Neural cell (in vitro differentiated cells): Measurements from ENCODE around the gene KLHDC8B. TPM values are rescaled to one million over a fixed set of nuclear protein-coding genes. Genes with fewer than 3 reads are reported as not detected.

ENCODE experiments used
- H2AFZ ChIP-seq: fragments of 200-600, 300-800 bp; sonication (generic), shearing (Covaris generic); 2 replicates; pipeline ENCODE4 v1.6.0; 2014; ENCODE audit warnings: low read depth, mild to moderate bottlenecking, antibody characterized with exemption, low read length, moderate library complexity
- H3F3A ChIP-seq: fragments of 200-600 bp; shearing (Covaris generic); 2 replicates; pipeline ENCODE4 v1.6.1; 2016; ENCODE audit warnings: mild to moderate bottlenecking, moderate library complexity, mixed read lengths, antibody characterized with exemption, low read length; ENCODE audit not compliant: insufficient read depth, poor library complexity, severe bottlenecking
- H3K27ac ChIP-seq: fragments of 200-600, 300-800 bp; sonication (generic), shearing (Covaris generic); 2 replicates; pipeline ENCODE4 v1.5.1; 2014; ENCODE audit warnings: mild to moderate bottlenecking, low read length, moderate library complexity
- H3K27me3 ChIP-seq: fragments of 300-800, 200-600 bp; sonication (generic), shearing (Covaris generic); 2 replicates; pipeline ENCODE4 v1.6.0; 2014; ENCODE audit warnings: mild to moderate bottlenecking, low read depth, low read length, moderate library complexity; ENCODE audit not compliant: insufficient read depth
- H3K36me3 ChIP-seq: fragments of 300-800, 200-600 bp; sonication (generic), shearing (Covaris generic); 2 replicates; pipeline ENCODE4 v1.5.1; 2014; ENCODE audit warnings: mild to moderate bottlenecking, antibody characterized with exemption, low read length, moderate library complexity; ENCODE audit not compliant: insufficient read depth
- H3K4me2 ChIP-seq: fragments of 300-800, 200-600 bp; sonication (generic), shearing (Covaris generic); 2 replicates; pipeline ENCODE4 v1.6.0; 2014; ENCODE audit warnings: mild to moderate bottlenecking, low read length
- H3K4me3 ChIP-seq: fragments of 300-800, 200-600 bp; sonication (generic), shearing (Covaris generic); 2 replicates; pipeline ENCODE4 v1.5.1; 2014; ENCODE audit warnings: mild to moderate bottlenecking, low read length, moderate library complexity
- H3K79me2 ChIP-seq: fragments of 200-600 bp; shearing (Covaris generic); replicated peaks from 2 replicates; pipeline ENCODE4 v1.6.0; 2014; ENCODE audit warnings: mild to moderate bottlenecking, low read length, moderate library complexity; ENCODE audit not compliant: insufficient read depth
- H3K9ac ChIP-seq: fragments of 300-800, 200-600 bp; sonication (generic), shearing (Covaris generic); 2 replicates; pipeline ENCODE4 v1.6.1; 2016; ENCODE audit warnings: mild to moderate bottlenecking, low read length, mixed read lengths
- H3K9me2 ChIP-seq: fragments of 200-600 bp; shearing (Covaris generic); 2 replicates; pipeline ENCODE4 v1.6.1; 2016; ENCODE audit warnings: mild to moderate bottlenecking, low read length, mixed read lengths; ENCODE audit not compliant: insufficient read depth
- H3K9me3 ChIP-seq: fragments of 200-600, 300-800 bp; sonication (generic), shearing (Covaris generic); 2 replicates; pipeline ENCODE4 v1.6.1; 2016; ENCODE audit warnings: mild to moderate bottlenecking, mixed run types, low read length, moderate library complexity, mixed read lengths
- H4K20me1 ChIP-seq: fragments of 200-600 bp; shearing (Covaris generic); 2 replicates; pipeline ENCODE4 v1.6.1; 2016; ENCODE audit warnings: mild to moderate bottlenecking, mixed run types; ENCODE audit not compliant: insufficient read depth
- CTCF ChIP-seq: fragments of 450-650 bp; IDR thresholded peaks from 2 replicates; pipeline ENCODE4 v1.5.1; 2014; ENCODE audit warnings: antibody characterized with exemption, mild to moderate bottlenecking, moderate library complexity; ENCODE audit not compliant: poor library complexity, severe bottlenecking
- EP300 ChIP-seq: fragments of 450-650 bp; conservative IDR thresholded peaks from 2 replicates; pipeline ENCODE4 v1.6.1; 2014; ENCODE audit warnings: antibody characterized with exemption, mild to moderate bottlenecking, moderate library complexity; ENCODE audit not compliant: poor library complexity, severe bottlenecking
- EZH2 ChIP-seq: fragments of 200-600, 300-800 bp; shearing (Covaris generic), sonication (generic); IDR thresholded peaks from 2 replicates; pipeline ENCODE4 v1.6.1; 2014; ENCODE audit warnings: antibody characterized with exemption, low read length, borderline replicate concordance, mild to moderate bottlenecking; ENCODE audit not compliant: insufficient read depth, poor library complexity, severe bottlenecking
- MXI1 ChIP-seq: fragments of 450-650 bp; conservative IDR thresholded peaks from 2 replicates; pipeline ENCODE4 v1.6.1; 2014; ENCODE audit warnings: antibody characterized with exemption, mild to moderate bottlenecking; ENCODE audit not compliant: poor library complexity, severe bottlenecking
- POLR2AphosphoS5 ChIP-seq: IDR thresholded peaks from 2 replicates; pipeline ENCODE4 v1.6.1; 2012
- RAD21 ChIP-seq: fragments of 450-650 bp; conservative IDR thresholded peaks from 2 replicates; pipeline ENCODE4 v1.6.1; 2014; ENCODE audit warnings: antibody characterized with exemption, mild to moderate bottlenecking, moderate library complexity
- REST ChIP-seq: IDR thresholded peaks from 2 replicates; pipeline ENCODE4 v1.6.1; 2012; ENCODE audit warnings: borderline replicate concordance
- SMC3 ChIP-seq: fragments of 450-650 bp; conservative IDR thresholded peaks from 2 replicates; pipeline ENCODE4 v1.6.1; 2014; ENCODE audit warnings: antibody characterized with exemption, mild to moderate bottlenecking, moderate library complexity; ENCODE audit not compliant: poor library complexity
- TAF1 ChIP-seq: IDR thresholded peaks from 2 replicates; pipeline ENCODE4 v1.6.1; 2012; ENCODE audit warnings: low read depth
- polyA plus RNA-seq: library from polyadenylated mRNA; depleted of rRNA; stranded (reverse); fragments of >200 nt; gene quantifications from 2 replicates; pipeline ENCODE4 v1.2.3, GENCODE V29; 2014

Gene KLHDC8B
- polyA plus RNA-seq, 1 donor from 2014 or later: 65.1 TPM

GRCh38 chr3:49162751-49163419 lies 8.5 kb upstream of the KLHDC8B start:
- H3K27me3 ChIP-seq: no peaks in the 10 kb centered on the region
- H3K9me2 ChIP-seq: no peaks in the 10 kb centered on the region
- peaks cover 24% of the 10 kb centered on the region for H3K79me2 ChIP-seq
- no peaks in the 10 kb centered on the region for H4K20me1 ChIP-seq
- no peak for TF ChIP-seq EZH2
- TF ChIP-seq TAF1: no peak
- no peak for TF ChIP-seq MXI1
- no peak for TF ChIP-seq REST
- TF ChIP-seq POLR2AphosphoS5: no peak
- TF ChIP-seq CTCF: no peak
- no peak for TF ChIP-seq SMC3
- no peak for TF ChIP-seq RAD21
- TF ChIP-seq EP300: no peak
- H3F3A ChIP-seq: no peaks in the 10 kb centered on the region
- no peak overlapping the region for H3K4me3 ChIP-seq
- no peak overlapping the region for H2AFZ ChIP-seq
- H3K9me3 ChIP-seq: no peaks in the 10 kb centered on the region
- no peak overlapping the region for H3K4me2 ChIP-seq
- H3K9ac ChIP-seq: no peak overlapping the region
- H3K36me3 ChIP-seq: no peaks in the 10 kb centered on the region
- H3K27ac ChIP-seq: no peak overlapping the region

GRCh38 chr3:49163609-49164008 lies 7.8 kb upstream of the KLHDC8B start:
- H4K20me1 ChIP-seq: no peaks in the 10 kb centered on the region

More at GRCh38 chr3:49163609-49164008, 7.8 kb upstream of the KLHDC8B start:
- Histone ChIP-seq H3K27ac (no peak overlapping the region), H3K79me2 (peaks cover 24% of the 10 kb centered on the region), H3F3A (no peaks in the 10 kb centered on the region), H3K9me3 (no peaks in the 10 kb centered on the region), H3K4me3 (no peak overlapping the region), H3K27me3 (no peaks in the 10 kb centered on the region), H2AFZ (no peak overlapping the region), H3K36me3 (no peaks in the 10 kb centered on the region), H3K9me2 (no peaks in the 10 kb centered on the region), H3K9ac (no peak overlapping the region), H3K4me2 (no peak overlapping the region)
- TF ChIP-seq SMC3 (no peak), EP300 (no peak), CTCF (no peak), TAF1 (no peak), RAD21 (no peak)
